Large intestine (tissue), 3 donors: ENCODE results near the gene PARP14. TPM values are rescaled to one million over a fixed set of nuclear protein-coding genes. Genes with fewer than 3 reads are reported as not detected.
"Not testable (repeated sequence)": the region's sequence is repeated elsewhere in the genome, so short reads cannot be mapped to it uniquely, and the experiment has no call there.

Source experiments
- DNase-seq, 2 donors: peaks; one replicate each; pipeline versions ENCODE4 v3.0.0 to v3.0.0-alpha.2; 2013
- H3K27ac ChIP-seq: one replicate; pipeline ENCODE4 v1.5.1; 2013; ENCODE audit warnings: low read length
- H3K27me3 ChIP-seq: 2 replicates; pipeline ENCODE4 v1.6.1; 2013; ENCODE audit warnings: low read length; ENCODE audit not compliant: control insufficient read depth, insufficient read depth
- H3K36me3 ChIP-seq: 2 replicates; pipeline ENCODE4 v1.6.1; 2013; ENCODE audit warnings: low read length; ENCODE audit not compliant: control insufficient read depth, insufficient read depth
- H3K4me1 ChIP-seq: one replicate; pipeline ENCODE4 v1.6.1; 2013; ENCODE audit warnings: low read length; ENCODE audit not compliant: control insufficient read depth, insufficient read depth
- H3K4me3 ChIP-seq: one replicate; pipeline ENCODE4 v1.5.1; 2013; ENCODE audit warnings: low read length
- H3K9me3 ChIP-seq: one replicate; pipeline ENCODE4 v1.6.1; 2013; ENCODE audit warnings: mild to moderate bottlenecking, low read depth, low read length, moderate library complexity; ENCODE audit not compliant: control insufficient read depth
- whole genome bisulfite sequencing: methylation state at CpG from one replicate; pipeline ENCODE4 v1.1.5; 2013; ENCODE audit warnings: low lambda C conversion rate; ENCODE audit not compliant: insufficient coverage; 5-methylcytosine and 5-hydroxymethylcytosine counted together
- polyA plus RNA-seq: library from polyadenylated mRNA; unstranded; fragments of 120-200 nt; gene quantifications from one replicate; pipeline ENCODE4 v1.2.1, GENCODE V29; 2013

Gene PARP14
- polyA plus RNA-seq, 1 donor: 34.1 TPM

DNA sequence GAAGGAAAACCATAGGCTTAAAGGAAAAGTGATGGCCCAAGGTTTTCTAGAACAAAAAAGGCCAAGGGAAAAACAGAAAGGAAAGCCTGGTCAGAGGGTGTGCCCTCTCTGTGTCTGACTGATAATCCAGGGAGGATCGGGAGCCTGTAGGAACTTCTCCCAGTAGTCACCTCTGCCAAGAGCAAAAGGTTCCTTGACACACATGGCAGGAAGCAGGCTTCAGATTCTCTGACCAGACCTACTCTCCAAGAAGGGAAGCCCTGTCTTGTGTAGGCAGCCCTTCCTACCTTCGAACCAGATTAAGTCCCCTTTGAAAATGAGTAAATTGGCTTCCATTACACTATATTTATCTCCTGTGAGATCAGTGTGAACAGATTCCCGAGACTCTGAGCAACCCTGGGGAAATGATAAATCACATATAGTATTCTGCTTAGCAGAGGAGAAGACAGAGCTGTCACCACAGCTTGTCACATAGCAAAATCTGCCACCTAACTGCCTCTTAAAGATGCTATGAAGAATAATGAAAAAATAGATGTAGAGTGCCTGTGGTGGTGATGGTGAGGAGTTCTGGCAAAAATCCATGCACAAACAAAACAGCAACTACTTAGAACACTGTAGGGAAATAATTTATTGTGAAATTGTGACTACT lies 38.8 kb downstream of the PARP14 start:
- whole genome bisulfite sequencing: no CpG with 5 or more reads among the region's 3 CpGs
- Histone ChIP-seq H3K27me3 (no peaks in the 10 kb centered on the region), H3K36me3 (peaks cover 57% of the 10 kb centered on the region), H3K27ac (no peak overlapping the region), H3K4me1 (no peaks in the 10 kb centered on the region), H3K4me3 (no peak overlapping the region), H3K9me3 (peaks cover 5% of the 10 kb centered on the region)
- DNase-seq: no peak

DNA sequence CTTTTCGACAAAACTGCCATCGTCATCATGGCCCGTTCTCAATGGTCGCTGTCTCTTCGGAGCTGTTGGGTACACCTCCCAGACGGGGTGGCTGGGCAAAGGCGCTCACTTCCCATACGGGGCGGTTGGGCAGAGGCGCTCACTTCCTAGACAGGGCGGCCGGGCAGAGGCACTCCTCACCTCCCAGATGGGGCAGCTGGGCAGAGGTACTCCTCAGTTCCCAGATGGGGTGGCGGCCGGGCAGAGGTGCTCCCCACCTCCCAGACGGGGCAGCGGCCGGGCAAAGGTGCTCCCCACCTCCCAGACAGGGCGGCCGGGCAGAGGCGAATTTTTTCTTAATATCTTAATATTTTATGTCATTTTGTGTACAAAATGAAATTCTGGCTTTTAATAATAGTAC lies 44.5 kb downstream of the PARP14 start:
- peaks cover 21% of the 10 kb centered on the region for H3K36me3 ChIP-seq

DNA sequence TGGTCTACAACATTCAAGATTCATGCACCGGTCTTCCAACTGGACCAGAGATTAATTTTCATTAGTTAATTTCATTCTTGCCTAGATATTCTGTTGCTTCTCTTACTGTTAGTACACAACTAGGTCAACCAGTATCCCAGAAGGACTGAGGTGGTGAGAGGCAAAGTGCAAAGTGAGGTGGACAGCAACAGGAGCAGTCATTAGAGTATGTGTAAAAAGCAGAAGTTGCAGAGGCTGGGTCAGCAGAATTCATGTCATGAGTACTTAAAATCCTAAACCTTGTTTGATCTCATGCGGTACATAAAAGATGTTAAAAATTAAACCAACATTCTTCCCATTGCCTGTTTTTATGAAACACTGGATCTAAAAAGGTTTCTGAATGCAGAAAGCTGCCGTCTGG lies 46.7 kb downstream of the PARP14 start:
- no peaks in the 10 kb centered on the region for H3K27me3 ChIP-seq
- peaks cover 14% of the 10 kb centered on the region for H3K9me3 ChIP-seq
- no peak overlapping the region for H3K27ac ChIP-seq
- WGBS: no CpG with 5 or more reads among the region's 3 CpGs
- H3K4me1 ChIP-seq: no peaks in the 10 kb centered on the region
- H3K36me3 ChIP-seq: peaks cover 14% of the 10 kb centered on the region
- H3K4me3 ChIP-seq: no peak overlapping the region
- DNase-seq: peak; percentile 20 to 21

More for the DNA sequence above, 44.5 kb downstream of the PARP14 start:
- Histone ChIP-seq H3K4me1 (no peaks in the 10 kb centered on the region), H3K4me3 (no peak overlapping the region), H3K27ac (no peak overlapping the region), H3K9me3 (peaks cover 14% of the 10 kb centered on the region), H3K27me3 (no peaks in the 10 kb centered on the region)
- WGBS: 100% methylated on average over 1 of the region's 20 CpGs
- DNase-seq: no peak

DNA sequence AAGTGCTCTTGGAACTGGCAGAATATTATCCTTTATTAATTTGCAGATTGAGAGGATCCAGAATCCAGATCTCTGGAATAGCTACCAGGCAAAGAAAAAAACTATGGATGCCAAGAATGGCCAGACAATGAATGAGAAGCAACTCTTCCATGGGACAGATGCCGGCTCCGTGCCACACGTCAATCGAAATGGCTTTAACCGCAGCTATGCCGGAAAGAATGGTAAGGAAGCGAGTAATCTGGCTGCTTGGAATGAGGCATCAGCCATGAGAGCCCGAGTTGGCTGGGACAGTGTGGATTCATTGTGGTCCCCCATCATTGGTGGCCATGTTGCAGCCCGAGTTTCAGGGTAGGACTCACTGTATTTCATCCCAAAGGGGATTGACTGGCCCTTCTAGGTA lies 47.1 kb downstream of the PARP14 start:
- no CpG with 5 or more reads among the region's 9 CpGs for WGBS
- Histone ChIP-seq H3K4me3 (no peak overlapping the region), H3K27ac (no peak overlapping the region), H3K36me3 (peaks cover 11% of the 10 kb centered on the region), H3K4me1 (no peaks in the 10 kb centered on the region), H3K9me3 (peaks cover 14% of the 10 kb centered on the region), H3K27me3 (no peaks in the 10 kb centered on the region)
- no peak for DNase-seq

DNA sequence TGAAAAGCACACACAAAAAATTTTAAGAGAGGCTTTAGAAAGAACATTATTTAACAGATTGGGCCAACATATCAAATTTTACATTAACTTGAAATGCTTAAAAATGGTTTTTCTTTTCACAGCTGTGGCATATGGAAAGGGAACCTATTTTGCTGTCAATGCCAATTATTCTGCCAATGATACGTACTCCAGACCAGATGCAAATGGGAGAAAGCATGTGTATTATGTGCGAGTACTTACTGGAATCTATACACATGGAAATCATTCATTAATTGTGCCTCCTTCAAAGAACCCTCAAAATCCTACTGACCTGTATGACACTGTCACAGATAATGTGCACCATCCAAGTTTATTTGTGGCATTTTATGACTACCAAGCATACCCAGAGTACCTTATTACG lies 47.5 kb downstream of the PARP14 start:
- WGBS: 94% methylated on average over 3 of the region's 3 CpGs
- Histone ChIP-seq H3K27me3 (no peaks in the 10 kb centered on the region), H3K9me3 (peaks cover 14% of the 10 kb centered on the region), H3K36me3 (peaks cover 9% of the 10 kb centered on the region), H3K27ac (no peak overlapping the region), H3K4me3 (no peak overlapping the region), H3K4me1 (no peaks in the 10 kb centered on the region)
- no peak for DNase-seq

DNA sequence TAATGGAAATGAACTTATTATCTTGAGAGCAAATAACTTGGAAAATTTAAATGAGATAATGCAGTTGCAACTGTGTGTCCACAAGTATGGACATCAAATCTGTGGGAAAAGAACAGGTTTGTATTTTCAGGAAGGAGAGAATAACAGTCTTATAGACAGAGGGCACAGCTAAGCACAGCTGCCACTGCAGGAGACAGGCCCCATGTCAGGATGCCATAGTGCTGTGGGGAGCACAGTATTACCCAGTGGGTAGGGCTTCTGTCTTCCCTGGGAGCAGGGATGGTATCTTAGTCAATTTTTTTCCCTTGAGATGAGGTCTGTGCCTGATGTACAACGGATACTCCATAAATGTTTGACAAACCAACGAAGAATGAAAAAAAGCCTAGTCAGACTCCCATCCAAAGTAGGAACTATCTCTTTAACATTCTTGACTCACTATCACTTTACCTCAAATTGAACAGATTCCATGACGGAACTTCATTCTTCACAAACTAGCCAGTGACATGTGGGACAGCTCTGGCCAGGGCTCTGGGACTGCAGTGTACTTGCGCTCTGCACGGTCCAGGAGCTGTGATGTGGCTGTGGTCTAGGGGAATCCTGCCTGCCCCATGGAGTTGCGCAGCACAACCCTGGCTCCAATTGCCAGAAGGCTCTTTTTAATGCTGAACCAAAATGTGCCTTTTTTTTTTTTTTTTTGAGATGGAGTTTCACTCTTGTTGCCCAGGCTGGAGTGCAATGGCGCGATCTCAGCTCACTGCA lies 48.3 kb downstream of the PARP14 start:
- DNase-seq: no peak
- H3K27ac ChIP-seq: no peak overlapping the region
- no peaks in the 10 kb centered on the region for H3K27me3 ChIP-seq
- peaks cover 8% of the 10 kb centered on the region for H3K36me3 ChIP-seq
- H3K4me3 ChIP-seq: no peak overlapping the region
- WGBS: no CpG with 5 or more reads among the region's 8 CpGs
- H3K4me1 ChIP-seq: no peaks in the 10 kb centered on the region
- peaks cover 14% of the 10 kb centered on the region for H3K9me3 ChIP-seq

DNA sequence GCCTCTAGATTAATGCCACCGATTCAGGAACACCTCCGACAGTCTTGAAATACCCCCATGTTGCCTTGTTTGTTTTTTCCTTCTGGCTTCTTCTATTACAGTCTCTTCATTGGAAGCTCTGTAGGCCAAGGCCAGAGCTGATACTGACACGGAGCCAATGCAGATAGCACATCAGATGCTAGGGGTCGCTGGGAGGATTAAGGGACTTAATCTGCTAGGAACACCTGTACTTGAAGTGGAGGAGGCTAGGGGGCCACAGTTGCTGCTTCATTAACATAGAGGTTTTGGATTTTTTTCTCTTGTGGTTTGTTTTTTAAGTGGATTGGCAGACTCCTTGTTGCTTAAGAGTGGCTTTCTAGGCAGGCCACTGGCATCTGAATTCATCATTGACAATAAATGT lies 49.6 kb downstream of the PARP14 start:
- peaks cover 8% of the 10 kb centered on the region for H3K36me3 ChIP-seq
- H3K27ac ChIP-seq: no peak overlapping the region
- no CpG with 5 or more reads among the region's 4 CpGs for WGBS

DNA sequence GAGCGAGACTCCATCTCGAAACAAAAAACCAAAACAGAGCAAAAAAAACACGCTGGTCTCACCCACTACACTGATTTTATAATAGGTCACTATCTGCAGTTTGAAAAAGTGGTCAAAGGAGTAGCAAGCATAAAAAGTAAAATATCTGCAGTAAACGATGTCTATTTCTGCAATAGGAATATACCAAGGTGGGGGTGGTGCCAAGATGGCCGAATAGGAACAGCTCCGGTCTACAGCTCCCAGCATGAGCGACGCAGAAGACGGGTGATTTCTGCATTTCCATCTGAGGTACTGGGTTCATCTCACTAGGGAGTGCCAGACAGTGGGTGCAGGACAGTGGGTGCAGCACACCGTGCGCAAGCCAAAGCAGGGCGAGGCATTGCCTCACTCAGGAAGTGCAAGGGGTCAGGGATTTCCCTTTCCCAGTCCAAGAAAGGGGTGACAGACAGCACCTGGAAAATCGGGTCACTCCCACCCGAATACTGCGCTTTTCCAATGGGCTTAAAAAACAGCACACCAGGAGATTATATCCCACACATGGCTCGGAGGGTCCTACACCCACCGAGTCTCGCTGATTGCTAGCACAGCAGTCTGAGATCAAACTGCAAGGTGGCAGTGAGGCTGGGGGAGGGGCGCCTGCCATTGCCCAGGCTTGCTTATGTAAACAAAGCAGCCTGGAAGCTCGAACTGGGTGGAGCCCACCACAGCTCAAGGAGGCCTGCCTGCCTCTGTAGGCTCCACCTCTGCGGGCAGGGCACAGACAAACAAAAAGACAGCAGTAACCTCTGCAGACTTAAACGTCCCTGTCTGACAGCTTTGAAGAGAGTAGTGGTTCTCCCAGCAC lies 52.3 kb downstream of the PARP14 start:
- H3K4me3 ChIP-seq, H3K27me3 ChIP-seq, H3K27ac ChIP-seq, H3K9me3 ChIP-seq, H3K4me1 ChIP-seq, DNase-seq, H3K36me3 ChIP-seq: not testable (repeated sequence)
- WGBS: 100% methylated on average over 3 of the region's 22 CpGs

More for the DNA sequence above, 49.6 kb downstream of the PARP14 start:
- DNase-seq: no peak
- no peak overlapping the region for H3K4me3 ChIP-seq
- peaks cover 5% of the 10 kb centered on the region for H3K9me3 ChIP-seq
- no peaks in the 10 kb centered on the region for H3K27me3 ChIP-seq
- H3K4me1 ChIP-seq: no peaks in the 10 kb centered on the region

DNA sequence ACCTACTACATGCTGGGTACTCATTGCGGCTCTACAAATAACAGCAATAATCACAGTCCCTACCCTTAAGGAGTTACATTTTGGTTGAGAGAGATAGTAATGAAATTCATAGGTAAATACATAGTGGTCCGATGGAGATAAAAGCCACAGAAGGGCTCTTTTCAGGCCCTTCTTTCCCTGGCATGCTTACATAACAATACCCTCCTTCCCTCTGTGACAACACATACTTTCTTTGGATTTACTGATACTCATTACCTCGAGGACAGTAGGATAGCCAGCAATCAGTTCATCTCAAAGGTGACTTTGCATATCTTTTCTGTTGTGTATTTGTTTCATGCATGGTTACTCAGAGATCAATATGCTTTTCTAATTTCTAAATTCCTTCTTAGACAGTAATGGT lies 58.5 kb downstream of the PARP14 start:
- WGBS: no CpG with 5 or more reads among the region's 3 CpGs
- H3K9me3 ChIP-seq: no peaks in the 10 kb centered on the region

DNA sequence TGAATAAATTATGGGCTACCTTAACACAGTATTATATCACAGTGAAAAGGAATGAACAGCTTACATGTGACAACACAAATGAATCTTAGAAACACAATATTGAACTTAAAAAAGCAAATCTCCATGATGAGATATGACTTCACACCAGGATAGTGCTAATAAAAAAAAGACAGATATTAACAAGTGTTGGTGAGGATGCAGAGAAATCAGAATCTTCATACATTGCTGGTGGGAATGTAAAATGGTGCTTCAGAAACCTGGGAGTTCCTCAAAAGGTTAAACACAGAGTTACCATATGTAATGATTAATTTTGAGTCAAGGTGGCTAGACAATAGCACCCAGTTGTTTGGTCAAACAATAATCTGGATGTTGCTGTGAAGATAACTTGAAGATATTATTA lies 61.6 kb downstream of the PARP14 start:
- H3K27me3 ChIP-seq: no peaks in the 10 kb centered on the region
- no peak for DNase-seq
- H3K9me3 ChIP-seq: peaks cover 6% of the 10 kb centered on the region
- no peak overlapping the region for H3K27ac ChIP-seq
- H3K4me1 ChIP-seq: no peaks in the 10 kb centered on the region
- no peak overlapping the region for H3K4me3 ChIP-seq
- peaks cover 12% of the 10 kb centered on the region for H3K36me3 ChIP-seq

More for the DNA sequence above, 58.5 kb downstream of the PARP14 start:
- no peak for DNase-seq
- Histone ChIP-seq H3K36me3 (peaks cover 12% of the 10 kb centered on the region), H3K27me3 (no peaks in the 10 kb centered on the region), H3K4me3 (no peak overlapping the region), H3K27ac (no peak overlapping the region), H3K4me1 (no peaks in the 10 kb centered on the region)
